Aorta (tissue), 5 donors: ENCODE results near the gene ALOX5AP. TPM values are rescaled to one million over a fixed set of nuclear protein-coding genes. Genes with fewer than 3 reads are reported as not detected.
A peak's percentile ranks its signal among the peaks of the same experiment; 100 is the strongest.

Source experiments
- ATAC-seq: fragments of 200-7000 bp; cut with Tn5 transposase; one replicate; pipeline ENCODE4 v1.9.1; 2022; ENCODE audit warnings: moderate library complexity; ENCODE audit not compliant: low FRiP score
- DNase-seq, 2 donors: peaks; one replicate each; pipeline ENCODE4 v3.0.0-alpha.2; 2020
- H3K27ac ChIP-seq, 2 donors: one replicate each; pipeline ENCODE4 v1.5.1; 2013; ENCODE audit warnings: low read length in 2 of 2, mild to moderate bottlenecking in 2 of 2, moderate library complexity in 2 of 2, control low read depth in 1 of 2, inconsistent platforms in 1 of 2, low read depth in 1 of 2
- H3K27me3 ChIP-seq, 2 donors: one replicate each; pipeline ENCODE4 v1.6.1; 2013; ENCODE audit warnings: control low read depth in 1 of 2, low read length in 1 of 2, mild to moderate bottlenecking in 1 of 2, moderate library complexity in 1 of 2; ENCODE audit not compliant: insufficient read depth in 2 of 2, control insufficient read depth in 1 of 2
- H3K36me3 ChIP-seq, 2 donors: one replicate each; pipeline ENCODE4 v1.6.1; 2013; ENCODE audit warnings: control low read depth in 1 of 2, low read length in 1 of 2, mild to moderate bottlenecking in 1 of 2; ENCODE audit not compliant: insufficient read depth in 2 of 2, control insufficient read depth in 1 of 2
- H3K4me1 ChIP-seq, 2 donors: one replicate each; pipeline ENCODE4 v1.6.1; 2013; ENCODE audit warnings: low read length in 2 of 2, control low read depth in 1 of 2, mild to moderate bottlenecking in 1 of 2, moderate library complexity in 1 of 2; ENCODE audit not compliant: insufficient read depth in 2 of 2, control insufficient read depth in 1 of 2
- H3K4me3 ChIP-seq, 2 donors: one replicate each; pipeline ENCODE4 v1.5.1; 2013; ENCODE audit warnings: low read length in 2 of 2, control low read depth in 1 of 2, mild to moderate bottlenecking in 1 of 2
- H3K9me3 ChIP-seq: one replicate; pipeline ENCODE4 v1.6.1; 2013; ENCODE audit warnings: mild to moderate bottlenecking, low read length; ENCODE audit not compliant: control insufficient read depth
- WGBS, 2 donors: extraction: QIAGEN DNeasy Blood & Tissue Kit; methylation state at CpG; one replicate each; pipeline ENCODE4 v1.1.7; 2013; 5-methylcytosine and 5-hydroxymethylcytosine counted together
- intact Hi-C, 2 donors: fragments of 100-400 bp; cut with DNase I; formaldehyde crosslinking; loops; one replicate each; pipeline versions ENCODE4 v1.14.2 to v1.15.0; 2022
- polyA plus RNA-seq, 2 donors: library from polyadenylated mRNA; stranded (reverse); fragments of 200-250 nt; gene quantifications; one replicate each; pipeline ENCODE4 v1.2.3, GENCODE V29; 2013
- total RNA-seq, 2 donors: library from RNA; stranded (reverse); fragmentation: NEBNext Ultra II Directional; extraction: Animal tissue kit (Norgen Biotek cat#: 25700); gene quantifications; one replicate each; pipeline ENCODE4 v1.2.1, GENCODE V29; 2021
- donor health status: healthy with polysubstance abuse.
- donor health status: Bipolar disorder and iron deficiency.
- donor health status: DM: no; HTN: no; CAD: no.
- donor health status: DM: no; HTN: no; CAD: no.
- donor health status: DM: yes; HTN: yes; CAD: no.

The ALOX5AP gene
- total and polyA plus RNA-seq, 4 donors: 7.1 to 37.7 (median 33.5) TPM

DNA sequence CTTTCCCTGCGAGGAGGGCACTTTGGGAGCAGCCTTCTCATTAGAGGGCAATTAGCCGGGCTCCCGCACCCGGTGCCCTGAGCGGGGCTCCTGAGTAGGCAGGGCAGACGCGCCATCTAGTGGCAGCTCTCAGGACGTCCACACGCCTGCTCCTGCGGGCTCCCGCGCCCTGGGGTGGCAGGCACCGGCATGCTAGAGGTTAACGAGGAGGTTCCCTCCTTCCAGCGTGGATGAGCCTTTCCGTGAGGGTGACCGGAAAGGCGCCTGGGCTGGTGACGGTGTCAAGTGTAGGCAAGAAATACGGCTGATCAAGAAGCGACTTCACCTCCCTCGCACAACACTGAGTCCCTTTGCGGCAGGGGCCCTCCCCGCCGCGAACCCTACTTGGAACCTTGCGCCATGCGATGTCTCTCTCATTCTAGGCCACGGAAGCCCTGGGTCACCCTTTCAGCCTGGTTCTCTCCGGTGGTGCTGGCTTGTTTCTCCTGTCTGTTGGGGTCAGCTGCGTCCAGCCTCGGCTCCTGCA lies 67.7 kb downstream of the ALOX5AP start:
- ATAC-seq (peak; percentile 95), DNase-seq (peak; percentile 92 to 96)
- intact Hi-C loops: loop anchor here (5.0 to 10.0 kb wide), 9 partner anchors 104 to 671 kb away; partner anchors contain the start of genes HMGB1 (in 2 of the 2), MEDAG (in 1 of the 2) and USPL1 (in 1 of the 2)
- H3K9me3 ChIP-seq: no peaks in the 10 kb centered on the region
- H3K27ac ChIP-seq: no peak overlapping the region
- H3K4me1 ChIP-seq: no peaks in the 10 kb centered on the region
- no peaks in the 10 kb centered on the region for H3K27me3 ChIP-seq
- 14 to 15% methylated on average over 32 of the region's 32 CpGs for whole genome bisulfite sequencing, 2 donors
- no peak overlapping the region for H3K4me3 ChIP-seq
- no peaks in the 10 kb centered on the region for H3K36me3 ChIP-seq

DNA sequence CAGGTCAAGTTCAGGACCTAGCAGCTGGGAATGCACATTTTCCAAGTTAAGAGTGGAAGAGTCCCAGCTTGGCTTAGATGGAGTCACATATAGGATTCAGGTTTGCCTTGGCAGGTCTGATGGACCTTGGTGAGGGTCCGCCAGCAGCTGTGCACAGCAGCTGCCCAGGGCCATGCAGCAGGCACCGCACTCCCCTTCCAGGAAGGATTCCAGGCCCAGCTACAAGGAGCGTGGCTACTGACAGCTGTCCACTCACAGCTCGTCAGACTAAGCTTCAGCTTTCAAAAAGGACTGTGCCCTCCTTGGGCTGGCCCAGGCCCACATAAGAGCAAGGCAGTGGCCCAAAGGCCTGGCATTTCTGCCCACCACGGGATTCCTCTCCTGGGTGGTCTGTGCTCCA lies 68.4 kb downstream of the ALOX5AP start:
- no peak for ATAC-seq
- Histone ChIP-seq H3K4me3 (no peak overlapping the region), H3K4me1 (no peaks in the 10 kb centered on the region), H3K36me3 (no peaks in the 10 kb centered on the region), H3K9me3 (no peaks in the 10 kb centered on the region), H3K27me3 (no peaks in the 10 kb centered on the region), H3K27ac (no peak overlapping the region)
- no peak for DNase-seq
- WGBS, 2 donors: 86 to 90% methylated on average over 5 of the region's 5 CpGs
- intact Hi-C loops: loop anchor here (5.0 to 10.0 kb wide), 9 partner anchors 104 to 671 kb away; partner anchors contain the start of genes HMGB1 (in 2 of the 2), MEDAG (in 1 of the 2) and USPL1 (in 1 of the 2)

DNA sequence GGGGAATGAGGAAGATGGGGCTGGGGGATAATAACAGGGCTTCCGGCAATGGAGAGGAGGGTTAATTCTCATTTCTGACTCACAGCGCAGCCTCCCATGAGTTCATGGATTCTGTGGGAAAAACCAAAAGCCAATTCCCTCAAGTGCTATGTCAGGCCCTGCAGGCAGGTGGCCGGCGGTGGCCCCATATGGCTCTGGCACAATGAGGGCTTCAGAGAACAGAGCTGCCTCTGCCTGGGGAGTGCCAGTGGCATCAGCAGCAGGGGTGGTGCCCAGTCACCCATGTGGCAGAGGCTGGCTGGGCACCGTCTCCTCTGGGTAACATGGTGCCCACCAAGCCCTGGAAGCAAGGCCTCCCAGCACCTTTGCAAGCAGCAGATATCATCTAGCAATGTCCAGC lies 69.1 kb downstream of the ALOX5AP start:
- intact Hi-C loops: loop anchor here (5.0 to 10.0 kb wide), 9 partner anchors 103 to 672 kb away; partner anchors contain the start of genes HMGB1 (in 2 of the 2), MEDAG (in 1 of the 2) and USPL1 (in 1 of the 2)
- Histone ChIP-seq H3K36me3 (no peaks in the 10 kb centered on the region), H3K27ac (no peak overlapping the region), H3K27me3 (no peaks in the 10 kb centered on the region), H3K4me1 (no peaks in the 10 kb centered on the region), H3K9me3 (no peaks in the 10 kb centered on the region), H3K4me3 (no peak overlapping the region)
- DNase-seq (no peak), ATAC-seq (no peak)
- 95 to 96% methylated on average over 5 of the region's 5 CpGs for WGBS, 2 donors

DNA sequence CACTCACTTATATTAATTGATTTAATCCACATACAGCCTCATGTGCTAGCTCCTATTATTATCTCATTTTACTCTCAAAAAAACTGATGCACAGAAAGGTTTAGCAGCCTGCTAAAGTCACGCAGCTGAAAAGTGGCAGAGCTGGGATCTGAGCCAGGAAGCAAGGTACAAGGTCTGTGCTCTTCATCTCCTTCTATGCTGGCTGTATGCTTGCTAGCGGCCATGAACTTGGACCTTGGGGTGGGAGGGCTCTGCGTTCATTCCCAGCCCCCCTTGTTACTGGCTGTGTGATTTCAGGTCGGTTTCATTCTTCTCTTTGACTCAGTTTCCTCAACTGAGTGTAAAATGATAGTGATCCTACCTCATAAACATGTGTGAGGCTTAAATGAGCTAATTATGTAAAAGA lies 69.8 kb downstream of the ALOX5AP start:
- no peak for DNase-seq
- Histone ChIP-seq H3K36me3 (no peaks in the 10 kb centered on the region), H3K27ac (no peak overlapping the region)

DNA sequence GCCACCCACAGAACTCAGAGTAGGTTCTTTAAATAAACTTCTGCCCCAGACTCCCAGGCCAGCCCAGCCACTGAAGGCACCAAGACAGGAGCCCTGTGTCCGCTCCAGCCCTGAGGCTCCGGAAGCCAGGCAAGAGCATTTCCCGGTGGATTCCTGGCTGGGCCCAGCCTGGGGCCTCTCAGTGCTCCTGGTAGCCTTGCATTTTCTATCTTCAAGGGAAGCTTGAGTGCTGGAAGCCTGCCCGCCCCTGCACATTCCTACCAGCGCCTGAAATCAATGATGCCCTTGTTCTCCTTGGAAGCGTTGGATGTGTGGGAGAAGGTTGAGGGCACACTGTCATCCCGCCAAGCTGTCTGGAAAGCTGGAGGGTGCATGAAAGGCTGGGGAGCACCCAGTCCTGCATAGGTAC lies 70.3 kb downstream of the ALOX5AP start:
- no peak overlapping the region for H3K4me3 ChIP-seq

More for the DNA sequence above, 69.8 kb downstream of the ALOX5AP start:
- H3K4me1 ChIP-seq: no peaks in the 10 kb centered on the region
- no peak for ATAC-seq
- intact Hi-C loops: loop anchor here (5.0 to 10.0 kb wide), 5 partner anchors 42 to 670 kb away; no protein-coding TSS in a partner anchor
- no peaks in the 10 kb centered on the region for H3K27me3 ChIP-seq
- no peaks in the 10 kb centered on the region for H3K9me3 ChIP-seq
- WGBS, 2 donors: 79 to 80% methylated on average over 4 of the region's 4 CpGs
- no peak overlapping the region for H3K4me3 ChIP-seq

DNA sequence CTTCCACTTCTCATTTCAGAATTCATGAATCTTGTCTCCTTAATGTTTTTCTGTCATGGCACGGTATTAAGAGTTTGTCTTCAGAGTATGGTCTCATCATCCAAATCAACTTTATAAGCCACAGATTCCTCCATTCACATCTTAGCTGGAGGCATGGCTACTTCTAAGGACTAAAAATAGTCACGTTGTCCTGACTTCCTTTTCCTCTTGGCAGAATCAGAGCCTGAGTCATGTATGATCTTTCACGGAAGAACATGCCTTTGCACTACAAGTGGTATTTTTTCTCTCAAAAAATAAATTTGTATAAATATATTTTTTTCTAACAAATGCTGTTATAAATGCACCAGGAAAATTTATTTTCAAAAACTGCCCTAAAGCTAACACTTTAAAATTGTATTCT lies 71.4 kb downstream of the ALOX5AP start:
- no peak overlapping the region for H3K27ac ChIP-seq

More for the DNA sequence above, 70.3 kb downstream of the ALOX5AP start:
- Histone ChIP-seq H3K9me3 (no peaks in the 10 kb centered on the region), H3K36me3 (no peaks in the 10 kb centered on the region), H3K4me1 (no peaks in the 10 kb centered on the region), H3K27ac (no peak overlapping the region), H3K27me3 (no peaks in the 10 kb centered on the region)
- WGBS, 2 donors: 74 to 80% methylated on average over 7 of the region's 7 CpGs
- intact Hi-C loops: loop anchor here (5.0 to 10.0 kb wide), 5 partner anchors 42 to 671 kb away; no protein-coding TSS in a partner anchor
- DNase-seq (no peak), ATAC-seq (no peak)

DNA sequence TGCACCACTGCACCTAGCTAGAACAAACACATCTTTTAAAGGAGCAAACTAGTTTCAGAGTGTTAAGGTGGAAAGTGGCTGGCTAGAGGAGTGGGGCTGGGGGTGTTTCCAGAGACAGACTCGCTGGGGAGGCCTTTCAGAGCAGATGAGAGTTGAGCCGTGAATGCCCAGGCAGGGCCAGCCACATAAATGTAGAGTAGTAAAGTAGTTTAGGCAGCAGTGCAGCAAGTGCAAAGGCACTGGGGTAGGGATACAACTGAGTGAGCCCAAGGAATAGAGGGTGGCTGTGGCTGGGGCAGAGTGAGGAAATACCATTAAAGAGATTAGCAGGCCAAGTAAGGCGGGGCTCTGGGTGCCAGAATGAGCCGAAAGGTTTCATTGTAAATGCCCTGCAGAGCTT lies 72.0 kb downstream of the ALOX5AP start:
- H3K27ac ChIP-seq: peak overlapping the region in 1 of 2 donors; percentile 17
- no peaks in the 10 kb centered on the region for H3K9me3 ChIP-seq
- ATAC-seq: no peak
- DNase-seq: no peak
- intact Hi-C loops: loop anchor here (5.0 to 10.0 kb wide), 5 partner anchors 40 to 673 kb away; no protein-coding TSS in a partner anchor
- no peaks in the 10 kb centered on the region for H3K36me3 ChIP-seq
- H3K27me3 ChIP-seq: no peaks in the 10 kb centered on the region
- no peak overlapping the region for H3K4me3 ChIP-seq
- no peaks in the 10 kb centered on the region for H3K4me1 ChIP-seq
- WGBS, 2 donors: 86 to 92% methylated on average over 4 of the region's 4 CpGs

More for the DNA sequence above, 71.4 kb downstream of the ALOX5AP start:
- Histone ChIP-seq H3K4me3 (no peak overlapping the region), H3K4me1 (no peaks in the 10 kb centered on the region), H3K9me3 (no peaks in the 10 kb centered on the region), H3K36me3 (no peaks in the 10 kb centered on the region), H3K27me3 (no peaks in the 10 kb centered on the region)
- 22 to 28% methylated on average over 3 of the region's 3 CpGs for WGBS, 2 donors
- DNase-seq (no peak), ATAC-seq (no peak)
- intact Hi-C loops: loop anchor here (5.0 to 10.0 kb wide), 5 partner anchors 41 to 672 kb away; no protein-coding TSS in a partner anchor

DNA sequence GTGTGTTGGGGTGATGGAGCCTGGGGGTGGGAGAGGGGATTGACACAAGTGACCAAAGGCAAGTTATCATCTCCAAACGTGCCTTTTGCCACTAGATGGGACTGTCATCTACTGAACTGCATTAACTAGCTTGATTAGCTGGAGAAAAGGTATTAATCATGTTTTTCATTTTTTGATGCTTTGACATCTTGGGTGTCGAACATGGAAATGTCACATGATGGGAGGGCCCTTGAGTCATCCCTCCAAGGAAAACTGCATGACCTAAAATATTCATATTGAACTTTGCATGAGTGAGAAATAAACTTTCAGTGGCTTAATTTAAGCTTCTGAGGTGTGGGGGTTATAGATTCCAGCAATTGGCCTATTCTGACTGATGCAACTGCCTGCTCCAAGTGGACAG lies 73.3 kb downstream of the ALOX5AP start:
- no peaks in the 10 kb centered on the region for H3K27me3 ChIP-seq
- H3K36me3 ChIP-seq: no peaks in the 10 kb centered on the region
- intact Hi-C loops: loop anchor here (5.0 to 10.0 kb wide), 5 partner anchors 39 to 674 kb away; no protein-coding TSS in a partner anchor
- no peaks in the 10 kb centered on the region for H3K9me3 ChIP-seq
- H3K4me1 ChIP-seq: no peaks in the 10 kb centered on the region
- no peak overlapping the region for H3K27ac ChIP-seq
- ATAC-seq (no peak), DNase-seq (no peak)
- no peak overlapping the region for H3K4me3 ChIP-seq
- WGBS, 2 donors: 71 to 79% methylated on average over 2 of the region's 2 CpGs

DNA sequence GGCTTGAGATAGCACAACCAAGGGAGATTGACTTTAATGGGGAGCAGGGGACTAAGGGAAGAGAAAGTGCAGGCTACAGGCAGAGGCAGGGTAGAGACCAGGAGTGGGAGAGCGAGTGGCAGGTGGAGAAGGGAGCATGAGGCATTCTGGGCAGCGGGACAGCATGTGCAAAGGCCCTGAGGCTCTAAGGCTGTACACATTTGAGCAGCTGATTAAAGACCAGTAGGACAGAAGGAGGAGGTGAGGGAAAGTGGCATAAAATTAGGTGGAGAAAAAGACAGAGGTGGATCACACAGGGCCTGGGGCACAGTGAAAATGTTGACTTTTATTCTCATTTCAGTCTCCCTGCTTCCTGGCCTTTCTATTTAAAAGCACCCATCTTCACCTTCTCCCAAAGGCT lies 74.4 kb downstream of the ALOX5AP start:
- Histone ChIP-seq H3K27ac (no peak overlapping the region), H3K9me3 (no peaks in the 10 kb centered on the region), H3K4me3 (no peak overlapping the region), H3K36me3 (no peaks in the 10 kb centered on the region), H3K4me1 (no peaks in the 10 kb centered on the region), H3K27me3 (no peaks in the 10 kb centered on the region)
- intact Hi-C loops: loop anchor here (5.0 to 10.0 kb wide), 5 partner anchors 38 to 675 kb away; no protein-coding TSS in a partner anchor
- ATAC-seq: no peak
- DNase-seq: no peak
- WGBS, 2 donors: 97% methylated on average over 2 of the region's 2 CpGs
